Upper lobe of right lung (tissue), 1 donor: ENCODE measurements around the gene PPP4R4. TPM values are rescaled to one million over a fixed set of nuclear protein-coding genes. Genes with fewer than 3 reads are reported as not detected.

Experiments used
- ATAC-seq: fragments of 200-7000 bp; cut with Tn5 transposase; one replicate; pipeline ENCODE4 v1.9.1; 2020; ENCODE audit warnings: mild to moderate bottlenecking, moderate library complexity
- DNase-seq: peaks from one replicate; pipeline ENCODE4 v3.0.0-alpha.2; 2020
- H3K27ac ChIP-seq: fragments of 200-600 bp; one replicate; pipeline ENCODE4 v1.8.0; 2022
- H3K27me3 ChIP-seq: fragments of 200-600 bp; one replicate; pipeline ENCODE4 v1.8.0; 2022; ENCODE audit warnings: mild to moderate bottlenecking
- H3K36me3 ChIP-seq: fragments of 200-600 bp; one replicate; pipeline ENCODE4 v1.8.0; 2022
- H3K4me1 ChIP-seq: fragments of 200-600 bp; one replicate; pipeline ENCODE4 v1.8.0; 2022
- H3K4me3 ChIP-seq: fragments of 200-600 bp; one replicate; pipeline ENCODE4 v1.8.0; 2022; ENCODE audit warnings: mild to moderate bottlenecking
- H3K9me3 ChIP-seq: fragments of 200-600 bp; one replicate; pipeline ENCODE4 v1.8.0; 2022
- CTCF ChIP-seq: fragments of 200-600 bp; IDR thresholded peaks from one replicate; pipeline ENCODE4 v1.8.0; 2022; ENCODE audit warnings: antibody characterized with exemption
- intact Hi-C: fragments of 100-400 bp; cut with DNase I; formaldehyde crosslinking; loops from one replicate; pipeline ENCODE4 v1.11.0; 2022
- total RNA-seq: library from RNA; stranded (reverse); fragmentation: NEBNext Ultra II Directional; extraction: Animal tissue kit (Norgen Biotek cat#: 25700); gene quantifications from one replicate; pipeline ENCODE4 v1.2.1, GENCODE V29; 2021
- donor health status: DM: no; HTN: yes; CAD: no; lungs with severe emphysema.

Gene PPP4R4
- total RNA-seq, 1 donor from 2014 or later = 2.2 TPM

GRCh38 chr14:94175747-94176146 is 1.6 kb downstream of the PPP4R4 start:
- Histone ChIP-seq H3K9me3 (no peaks in the 10 kb centered on the region), H3K4me3 (peak overlapping the region; percentile 65), H3K36me3 (no peaks in the 10 kb centered on the region), H3K4me1 (peaks cover 7% of the 10 kb centered on the region), H3K27me3 (peaks cover 60% of the 10 kb centered on the region), H3K27ac (no peak overlapping the region)
- ATAC-seq (no peak), DNase-seq (no peak)
- TF ChIP-seq CTCF = no peak
- intact Hi-C loops = no loop called here

- no peak overlapping the region for H3K4me3 ChIP-seq
- intact Hi-C loops = no loop called here
- no peak for TF ChIP-seq CTCF
- DNase-seq (no peak), ATAC-seq (no peak)
- peaks cover 60% of the 10 kb centered on the region for H3K27me3 ChIP-seq
- H3K27ac ChIP-seq = no peak overlapping the region
- peaks cover 7% of the 10 kb centered on the region for H3K4me1 ChIP-seq
- H3K36me3 ChIP-seq = no peaks in the 10 kb centered on the region
- H3K9me3 ChIP-seq = no peaks in the 10 kb centered on the region
Observed at GRCh38 chr14:94176808-94177207, 2.7 kb downstream of the PPP4R4 start.

- ATAC-seq (no peak), DNase-seq (no peak)
- H3K9me3 ChIP-seq = no peaks in the 10 kb centered on the region
- no peak overlapping the region for H3K27ac ChIP-seq
- no peak for TF ChIP-seq CTCF
- H3K36me3 ChIP-seq = no peaks in the 10 kb centered on the region
- H3K27me3 ChIP-seq = peaks cover 60% of the 10 kb centered on the region
- no peak overlapping the region for H3K4me3 ChIP-seq
- intact Hi-C loops = no loop called here
- H3K4me1 ChIP-seq = peaks cover 7% of the 10 kb centered on the region
Observed at GRCh38 chr14:94177806-94178205, 3.7 kb downstream of the PPP4R4 start.

- ATAC-seq (no peak), DNase-seq (no peak)
- H3K4me1 ChIP-seq = peaks cover 7% of the 10 kb centered on the region
- no peaks in the 10 kb centered on the region for H3K9me3 ChIP-seq
- H3K4me3 ChIP-seq = no peak overlapping the region
- intact Hi-C loops = no loop called here
- no peak for TF ChIP-seq CTCF
- peaks cover 60% of the 10 kb centered on the region for H3K27me3 ChIP-seq
- H3K36me3 ChIP-seq = no peaks in the 10 kb centered on the region
- no peak overlapping the region for H3K27ac ChIP-seq
Observed at GRCh38 chr14:94179244-94179643, 5.1 kb downstream of the PPP4R4 start.

GRCh38 chr14:94180655-94181271 is 6.6 kb downstream of the PPP4R4 start:
- Histone ChIP-seq H3K27me3 (peaks cover 53% of the 10 kb centered on the region), H3K36me3 (no peaks in the 10 kb centered on the region), H3K4me1 (no peaks in the 10 kb centered on the region), H3K4me3 (peak overlapping the region; percentile 38), H3K27ac (no peak overlapping the region), H3K9me3 (no peaks in the 10 kb centered on the region)
- ATAC-seq = peak; percentile 88
- DNase-seq = no peak
- intact Hi-C loops = no loop called here
- TF ChIP-seq CTCF = peak; percentile 59

GRCh38 chr14:94181835-94182234 is 7.7 kb downstream of the PPP4R4 start:
- no peak overlapping the region for H3K27ac ChIP-seq
- TF ChIP-seq CTCF = no peak
- no peaks in the 10 kb centered on the region for H3K9me3 ChIP-seq
- H3K4me1 ChIP-seq = no peaks in the 10 kb centered on the region
- no peaks in the 10 kb centered on the region for H3K36me3 ChIP-seq
- ATAC-seq (no peak), DNase-seq (no peak)
- peaks cover 42% of the 10 kb centered on the region for H3K27me3 ChIP-seq
- no peak overlapping the region for H3K4me3 ChIP-seq
- intact Hi-C loops = no loop called here
